Lower lobe of right lung (tissue), 2 donors: Measurements from ENCODE around the gene SMIM35. TPM values are rescaled to one million over a fixed set of nuclear protein-coding genes. Genes with fewer than 3 reads are reported as not detected.

ENCODE experiments used
- ATAC-seq, 2 donors: fragments of 200-7000 bp; cut with Tn5 transposase; one replicate each; pipeline ENCODE4 v1.9.1; 2020 to 2022; ENCODE audit warnings: mild to moderate bottlenecking in 2 of 2, moderate library complexity in 2 of 2
- DNase-seq: peaks from one replicate; pipeline ENCODE4 v3.0.0-alpha.2; 2020
- H3K27ac ChIP-seq: fragments of 200-600 bp; one replicate; pipeline ENCODE4 v1.8.0; 2022
- H3K27me3 ChIP-seq: fragments of 200-600 bp; one replicate; pipeline ENCODE4 v1.8.0; 2022; ENCODE audit warnings: low read depth
- H3K36me3 ChIP-seq: fragments of 200-600 bp; one replicate; pipeline ENCODE4 v1.8.0; 2022; ENCODE audit warnings: mild to moderate bottlenecking
- H3K4me1 ChIP-seq: fragments of 200-600 bp; one replicate; pipeline ENCODE4 v1.8.0; 2022
- H3K4me3 ChIP-seq: fragments of 200-600 bp; one replicate; pipeline ENCODE4 v1.8.0; 2022; ENCODE audit warnings: mild to moderate bottlenecking
- H3K9me3 ChIP-seq: fragments of 200-600 bp; one replicate; pipeline ENCODE4 v1.8.0; 2022
- intact Hi-C: fragments of 100-400 bp; cut with DNase I; formaldehyde crosslinking; loops from one replicate; pipeline ENCODE4 v1.11.0; 2022
- total RNA-seq: library from RNA; stranded (reverse); fragmentation: NEBNext Ultra II Directional; extraction: Animal tissue kit (Norgen Biotek cat#: 25700); gene quantifications from one replicate; pipeline ENCODE4 v1.2.1, GENCODE V29; 2021
- TF ChIP-seq, protein P1 (sequence below): fragments of 200-600 bp; IDR thresholded peaks from one replicate; pipeline ENCODE4 v1.8.0; 2022; ENCODE audit warnings: antibody characterized with exemption, mild to moderate bottlenecking
- donor health status: DM: no; HTN: yes; CAD: no; lungs with severe emphysema.

The SMIM35 gene
- total RNA-seq, 1 donor from 2014 or later = not detected

DNA sequence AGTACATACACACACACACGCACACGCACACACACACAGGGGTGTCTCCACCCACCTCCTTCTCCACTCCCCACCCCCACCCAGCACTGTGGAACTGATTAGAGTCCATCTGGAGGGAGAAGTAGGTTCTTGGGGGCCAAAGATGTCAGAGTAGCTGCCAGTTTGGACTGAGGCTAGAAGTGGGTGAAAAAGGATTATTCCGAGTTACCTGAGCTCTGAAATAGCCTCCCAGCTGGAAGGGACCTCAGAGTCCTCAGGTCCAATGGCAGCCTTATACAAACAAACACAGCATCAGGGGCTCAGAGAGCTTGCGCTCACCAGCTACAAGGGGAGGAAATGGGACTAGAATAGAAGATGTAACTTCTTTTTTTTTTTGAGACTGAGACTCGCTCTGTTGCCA lies 79.7 kb downstream of the SMIM35 start:
- ATAC-seq (no peak), DNase-seq (no peak)
- intact Hi-C loops = no loop called here
- no peaks in the 10 kb centered on the region for H3K9me3 ChIP-seq
- H3K4me1 ChIP-seq = peaks cover 74% of the 10 kb centered on the region
- H3K27me3 ChIP-seq = no peaks in the 10 kb centered on the region
- H3K36me3 ChIP-seq = no peaks in the 10 kb centered on the region
- peak overlapping the region; percentile 73 for H3K27ac ChIP-seq
- H3K4me3 ChIP-seq = no peak overlapping the region
- TF ChIP-seq, protein P1, sequence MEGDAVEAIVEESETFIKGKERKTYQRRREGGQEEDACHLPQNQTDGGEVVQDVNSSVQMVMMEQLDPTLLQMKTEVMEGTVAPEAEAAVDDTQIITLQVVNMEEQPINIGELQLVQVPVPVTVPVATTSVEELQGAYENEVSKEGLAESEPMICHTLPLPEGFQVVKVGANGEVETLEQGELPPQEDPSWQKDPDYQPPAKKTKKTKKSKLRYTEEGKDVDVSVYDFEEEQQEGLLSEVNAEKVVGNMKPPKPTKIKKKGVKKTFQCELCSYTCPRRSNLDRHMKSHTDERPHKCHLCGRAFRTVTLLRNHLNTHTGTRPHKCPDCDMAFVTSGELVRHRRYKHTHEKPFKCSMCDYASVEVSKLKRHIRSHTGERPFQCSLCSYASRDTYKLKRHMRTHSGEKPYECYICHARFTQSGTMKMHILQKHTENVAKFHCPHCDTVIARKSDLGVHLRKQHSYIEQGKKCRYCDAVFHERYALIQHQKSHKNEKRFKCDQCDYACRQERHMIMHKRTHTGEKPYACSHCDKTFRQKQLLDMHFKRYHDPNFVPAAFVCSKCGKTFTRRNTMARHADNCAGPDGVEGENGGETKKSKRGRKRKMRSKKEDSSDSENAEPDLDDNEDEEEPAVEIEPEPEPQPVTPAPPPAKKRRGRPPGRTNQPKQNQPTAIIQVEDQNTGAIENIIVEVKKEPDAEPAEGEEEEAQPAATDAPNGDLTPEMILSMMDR = no peak

DNA sequence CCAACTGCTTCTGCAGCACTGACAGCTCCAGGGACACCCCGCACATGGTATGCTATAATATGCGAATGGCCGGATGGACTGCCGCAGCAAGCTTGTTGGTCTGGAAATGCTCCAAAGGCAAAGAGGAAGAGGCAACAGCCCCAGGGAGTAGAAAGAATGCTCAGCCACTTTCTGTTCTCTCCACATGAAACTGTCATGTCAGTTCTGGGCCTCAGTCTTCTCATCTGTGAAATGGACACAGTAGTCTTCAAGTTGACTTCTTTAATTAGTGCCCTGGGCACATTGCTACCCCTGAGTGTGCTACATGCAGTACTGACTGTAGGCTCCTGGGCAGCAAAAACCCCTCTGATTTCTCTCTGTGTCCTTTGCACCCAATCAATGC lies 80.6 kb downstream of the SMIM35 start:
- H3K9me3 ChIP-seq = no peaks in the 10 kb centered on the region
- DNase-seq (no peak), ATAC-seq (no peak)
- intact Hi-C loops = no loop called here
- H3K4me1 ChIP-seq = peaks cover 74% of the 10 kb centered on the region
- H3K27ac ChIP-seq = peak overlapping the region; percentile 73
- H3K4me3 ChIP-seq = no peak overlapping the region
- no peaks in the 10 kb centered on the region for H3K36me3 ChIP-seq
- TF ChIP-seq, protein P1 = no peak
- H3K27me3 ChIP-seq = no peaks in the 10 kb centered on the region

DNA sequence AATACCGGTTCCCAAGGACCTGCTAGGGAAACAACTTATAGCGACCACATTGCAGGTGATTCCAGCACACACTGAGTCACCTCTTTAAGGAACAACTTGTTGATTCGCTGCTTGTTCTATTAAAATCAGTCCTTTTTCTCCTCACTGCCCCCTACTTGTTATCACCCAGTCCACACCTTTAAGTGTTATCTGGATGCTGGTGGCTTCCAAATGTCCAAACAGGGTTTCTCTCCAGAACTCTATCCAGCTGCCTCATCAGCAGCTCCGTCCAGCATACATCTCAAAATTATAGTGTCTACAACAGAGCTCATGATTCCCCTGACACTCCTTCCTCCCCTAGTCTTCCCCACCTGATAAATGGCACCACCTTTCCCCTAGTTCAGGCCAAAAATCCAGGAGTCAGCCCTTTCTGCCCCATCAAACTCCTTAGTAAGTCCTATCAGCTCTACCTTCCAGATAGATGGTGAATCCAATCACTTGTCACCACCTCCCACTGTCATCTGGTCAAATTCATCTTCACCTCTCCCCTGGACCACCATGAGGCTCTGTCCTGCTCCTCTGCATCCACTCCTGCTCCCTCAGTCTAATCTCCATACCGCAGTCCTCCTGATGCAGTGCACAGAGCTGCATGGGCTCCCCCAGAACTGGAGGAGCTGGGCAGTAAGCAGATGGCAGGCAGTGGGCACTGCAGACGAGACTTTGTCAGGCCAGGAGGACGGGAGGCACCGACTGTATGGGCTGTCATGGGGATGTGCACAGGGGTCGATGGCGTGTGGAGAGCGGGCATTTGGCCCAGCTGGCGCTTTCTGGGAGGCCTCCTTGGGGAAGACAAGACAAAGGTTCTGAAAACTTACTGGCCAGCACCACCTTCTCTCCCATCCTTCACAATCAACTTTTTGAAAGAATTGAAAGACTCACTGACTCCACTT lies 81.3 kb downstream of the SMIM35 start:
- H3K4me3 ChIP-seq = no peak overlapping the region
- no peak overlapping the region for H3K27ac ChIP-seq
- DNase-seq (no peak), ATAC-seq (no peak)
- H3K9me3 ChIP-seq = no peaks in the 10 kb centered on the region
- no peaks in the 10 kb centered on the region for H3K36me3 ChIP-seq
- TF ChIP-seq, protein P1 = no peak
- H3K4me1 ChIP-seq = peaks cover 72% of the 10 kb centered on the region
- H3K27me3 ChIP-seq = no peaks in the 10 kb centered on the region
- intact Hi-C loops = no loop called here

DNA sequence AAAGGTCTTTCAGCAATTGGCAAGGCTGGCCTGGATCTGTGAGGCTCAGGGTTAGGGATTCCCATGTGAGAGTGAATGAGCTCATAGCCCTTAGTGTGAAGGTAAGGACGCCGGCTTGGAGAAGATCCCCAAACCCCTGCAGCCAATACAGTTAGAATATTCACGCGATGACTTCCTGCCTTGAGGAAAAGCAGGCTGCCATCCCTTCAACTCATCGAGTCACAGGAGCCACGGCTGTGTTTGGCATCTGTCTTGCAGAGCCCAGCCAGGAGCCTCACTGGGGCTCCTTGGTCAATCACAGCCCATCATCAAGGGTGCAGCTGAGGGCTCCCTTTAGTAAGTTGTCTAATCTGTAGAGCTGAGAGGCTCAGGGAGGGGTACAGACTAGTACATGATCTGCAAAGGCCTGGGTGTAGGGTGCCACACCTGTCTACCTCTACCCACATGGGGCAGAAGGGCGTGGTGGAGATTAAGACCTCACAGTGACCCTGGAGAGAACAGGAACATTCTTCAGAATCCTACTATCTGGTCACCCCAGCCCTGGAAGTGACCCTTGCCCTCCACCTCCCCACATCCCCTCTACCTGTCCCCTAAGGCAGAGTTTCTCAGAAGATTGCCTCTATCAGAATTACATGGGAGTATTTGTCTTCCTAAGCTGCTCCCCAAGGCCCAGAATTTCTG lies 82.1 kb downstream of the SMIM35 start:
- DNase-seq (no peak), ATAC-seq (no peak)
- Histone ChIP-seq H3K36me3 (no peaks in the 10 kb centered on the region), H3K27ac (no peak overlapping the region), H3K27me3 (no peaks in the 10 kb centered on the region), H3K4me1 (peaks cover 68% of the 10 kb centered on the region), H3K9me3 (no peaks in the 10 kb centered on the region), H3K4me3 (no peak overlapping the region)
- intact Hi-C loops = no loop called here
- TF ChIP-seq, protein P1 = no peak

DNA sequence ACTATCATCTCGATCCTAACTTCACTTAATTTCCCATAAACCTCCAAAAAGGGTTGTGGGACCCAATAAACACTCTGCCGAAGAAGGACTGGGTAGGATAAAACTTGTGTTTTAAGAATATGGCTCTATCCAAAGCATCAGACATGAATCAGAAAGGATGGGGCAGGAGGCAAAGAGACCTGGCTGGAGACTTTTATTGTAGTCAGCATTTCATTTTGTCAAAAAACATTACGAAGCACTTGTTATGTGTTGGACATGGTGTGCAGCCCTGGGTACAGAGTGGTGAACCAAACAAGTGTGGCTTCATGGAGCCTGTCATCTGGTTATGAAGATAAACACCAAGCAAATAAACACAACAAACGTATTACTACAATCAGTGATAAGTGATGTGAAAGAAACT lies 83.3 kb downstream of the SMIM35 start:
- Histone ChIP-seq H3K36me3 (peaks cover 8% of the 10 kb centered on the region), H3K4me3 (no peak overlapping the region), H3K27me3 (no peaks in the 10 kb centered on the region), H3K27ac (peak overlapping the region; percentile 61), H3K9me3 (no peaks in the 10 kb centered on the region), H3K4me1 (peaks cover 59% of the 10 kb centered on the region)
- TF ChIP-seq, protein P1 = no peak
- DNase-seq = no peak
- no peak for ATAC-seq
- intact Hi-C loops = no loop called here
